Stimulated activated CD8-positive, alpha-beta memory T cell treated with anti-CD3 and anti-CD28 coated beads, Interleukin-7, amount 100 ng/mL, for 4 hours (primary cell): Measurements from ENCODE around the gene HCFC1.
A peak's percentile ranks its signal among the peaks of the same experiment; 100 is the strongest.

ENCODE experiments used
- DNase-seq, 2 donors: peaks; one replicate each; pipeline ENCODE4 v3.0.0-alpha.2; 2020; ENCODE audit warnings: low read depth in 2 of 2

HCFC1 gene

DNA sequence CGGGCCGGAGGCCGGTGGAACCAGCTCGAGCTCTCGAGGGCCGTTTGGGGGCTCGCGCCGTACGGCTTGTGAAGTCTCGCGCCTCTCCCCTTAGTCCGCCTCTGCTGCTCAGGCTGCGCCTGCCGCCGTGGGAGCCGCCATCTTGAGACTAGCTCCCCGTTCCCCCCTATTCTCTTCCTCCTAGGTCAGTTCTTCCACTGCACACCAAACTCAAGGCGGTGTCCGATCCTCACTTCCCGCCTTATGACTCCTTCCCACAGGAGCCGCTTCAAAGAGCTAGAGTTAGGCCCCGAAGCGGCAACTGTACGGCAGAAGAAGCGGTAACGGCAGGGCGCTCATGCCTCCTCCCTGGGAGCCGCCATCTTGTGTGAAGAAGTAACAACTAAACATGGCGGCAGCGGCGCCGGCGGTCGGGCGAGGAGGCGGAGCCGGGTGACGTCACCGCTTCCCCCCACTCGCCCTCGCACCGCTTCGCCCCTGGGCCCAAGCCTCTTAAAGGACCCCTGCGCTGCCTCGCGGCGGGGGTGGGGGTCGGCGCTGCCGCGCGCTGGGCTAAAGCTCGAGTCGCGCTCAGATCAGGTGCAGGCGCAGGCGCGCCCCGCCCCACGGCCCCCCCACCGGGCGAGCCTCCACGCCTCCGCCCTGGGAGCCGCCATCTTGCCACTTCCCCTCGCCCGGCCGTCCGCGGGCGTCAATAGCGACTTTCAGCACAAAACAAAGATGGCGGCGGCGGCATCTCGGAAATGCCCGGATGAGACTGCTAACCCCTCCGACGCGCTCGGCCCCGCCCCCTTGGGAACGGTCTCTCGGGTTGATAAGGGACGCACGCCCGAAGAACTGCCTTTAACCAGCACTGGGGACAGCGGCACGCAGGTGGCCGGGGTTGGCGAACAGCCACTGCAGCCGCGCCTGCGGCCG lies at the start of gene HCFC1:
Gene HCFC1, minus strand, starts transcription at position 369 of the 918 bp plus-strand sequence. CDS start 978 bp downstream, outside the sequence.
- peak; percentile 87 to 92 for DNase-seq

DNA sequence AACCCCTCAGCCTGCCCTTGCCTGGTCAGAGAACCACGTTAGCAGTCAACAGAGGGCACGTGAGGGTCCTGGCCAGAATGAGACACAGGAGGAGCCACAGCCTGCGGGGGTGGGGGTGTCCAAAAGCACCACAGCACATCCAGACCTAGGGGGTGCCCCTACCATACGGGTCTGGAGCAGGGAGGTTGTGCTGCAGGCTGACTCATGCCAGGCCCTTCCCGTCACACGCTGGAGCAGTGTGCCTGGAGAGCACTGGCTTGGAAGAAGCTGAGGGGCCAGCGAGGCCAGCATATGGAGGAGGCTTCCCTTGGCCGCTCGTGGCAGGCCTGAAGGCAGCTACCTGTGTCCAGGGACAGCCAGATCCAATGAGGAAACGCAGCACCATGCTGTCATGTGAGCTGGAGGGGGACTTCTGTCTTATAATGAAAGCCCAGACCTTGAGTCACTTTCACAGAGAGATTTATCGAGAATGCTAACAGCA lies 49.6 kb upstream of the HCFC1 start:
- no peak for DNase-seq

DNA sequence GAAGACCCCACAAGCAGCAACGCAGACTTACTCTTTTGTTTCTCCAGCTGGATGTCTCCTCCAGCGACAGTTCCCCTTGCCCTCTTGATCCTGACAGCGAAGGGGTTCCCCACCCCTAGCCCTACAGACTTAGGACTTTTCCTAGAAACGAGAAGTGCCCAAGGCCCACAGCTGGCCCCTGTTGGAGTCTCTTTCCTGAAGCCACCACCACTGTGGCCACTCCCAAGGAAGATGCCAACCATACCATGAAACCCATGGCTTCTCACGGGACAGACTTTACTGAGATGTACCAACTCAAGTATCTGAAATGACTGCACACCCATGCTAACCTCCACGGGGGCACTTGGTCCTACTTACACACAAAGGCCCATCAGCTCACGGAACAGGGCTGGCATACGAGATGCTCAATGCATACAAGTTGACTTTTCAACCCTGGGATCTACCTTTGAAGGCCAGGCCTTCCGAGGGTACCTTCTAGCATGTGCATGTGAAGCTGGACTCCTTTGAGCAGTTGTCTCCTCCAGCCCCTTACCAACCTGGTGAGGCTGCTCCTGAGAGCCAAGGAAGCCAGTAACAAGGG lies 49.0 kb upstream of the HCFC1 start:
- no peak for DNase-seq

DNA sequence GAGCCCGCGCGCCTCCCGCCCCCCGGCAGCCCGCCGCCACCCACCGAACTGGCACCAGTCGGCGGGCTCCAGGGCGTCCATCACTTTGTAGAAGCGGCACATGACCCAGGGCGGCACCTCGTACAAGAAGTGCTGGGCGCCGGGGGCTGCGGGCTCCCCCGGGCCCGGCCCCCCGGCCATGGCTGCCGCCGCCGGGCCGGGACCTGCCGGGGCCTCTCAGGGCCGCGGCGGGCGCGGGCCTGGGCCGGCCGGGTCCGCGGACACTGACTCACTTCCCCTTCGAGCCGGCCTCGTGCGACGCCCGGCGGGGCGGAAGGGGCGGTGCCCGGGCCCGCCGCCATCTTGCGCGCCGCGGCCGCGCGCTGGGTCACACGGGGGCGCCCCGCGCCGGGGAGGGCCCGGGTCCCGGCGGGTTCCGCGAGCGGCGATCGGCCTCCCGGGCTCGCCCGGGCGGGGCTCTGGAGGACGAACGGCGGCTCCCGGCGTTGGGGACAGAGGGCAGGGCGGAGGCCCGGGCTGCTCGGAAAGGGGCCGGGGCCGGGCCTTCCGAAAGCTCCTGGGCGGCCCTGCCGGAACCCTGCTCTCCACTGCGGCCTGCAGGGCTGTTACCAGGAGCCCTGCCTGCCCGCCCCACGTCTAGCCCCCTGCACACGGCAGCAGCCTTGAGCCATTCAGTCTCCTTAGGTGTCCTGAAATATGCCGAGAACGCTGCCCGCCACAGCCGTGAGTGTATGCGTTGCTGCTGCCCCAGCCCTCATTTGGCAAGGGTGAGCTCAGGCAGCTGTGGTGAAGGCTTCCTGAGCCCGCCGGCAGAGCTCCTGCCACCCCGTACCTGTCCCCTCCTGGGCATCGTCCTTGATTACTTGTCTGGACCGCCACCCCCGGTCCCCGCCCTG lies 48.3 kb upstream of the HCFC1 start, which contains the start of gene IRAK1:
Gene IRAK1, minus strand, starts transcription at position 270 of the 896 bp plus-strand sequence. Its CDS starts 90 bp downstream, at position 180.
- peak in 1 of 2 donors; percentile 49 for DNase-seq

DNA sequence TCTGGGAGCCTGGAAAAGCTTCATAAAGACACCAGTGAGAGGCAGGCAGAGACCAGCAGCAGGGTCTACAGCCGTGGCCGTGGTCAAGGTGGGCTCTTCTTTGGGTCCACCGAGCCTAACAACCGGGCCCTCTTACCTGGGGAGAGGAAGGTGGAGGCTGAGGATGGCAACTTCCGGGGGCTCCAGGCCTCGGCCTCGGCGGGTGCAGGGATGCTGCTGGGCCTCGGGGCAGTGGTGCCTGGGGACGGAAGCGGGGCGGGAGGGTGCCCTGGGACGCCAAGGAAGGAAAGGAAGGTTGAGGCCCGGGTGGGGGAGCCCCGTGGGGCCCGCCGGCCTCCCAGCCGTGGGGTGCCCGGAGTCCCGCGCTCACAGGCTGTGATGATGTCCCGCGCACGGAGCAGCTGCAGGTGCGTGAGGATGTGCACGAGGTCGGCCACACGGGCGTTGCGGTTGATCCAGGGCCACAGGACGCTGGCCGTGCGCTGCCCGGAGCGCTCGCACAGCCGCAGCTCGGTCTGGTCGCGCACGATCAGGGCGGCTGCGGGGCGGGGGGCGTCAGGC lies 47.5 kb upstream of the HCFC1 start:
- no peak for DNase-seq

DNA sequence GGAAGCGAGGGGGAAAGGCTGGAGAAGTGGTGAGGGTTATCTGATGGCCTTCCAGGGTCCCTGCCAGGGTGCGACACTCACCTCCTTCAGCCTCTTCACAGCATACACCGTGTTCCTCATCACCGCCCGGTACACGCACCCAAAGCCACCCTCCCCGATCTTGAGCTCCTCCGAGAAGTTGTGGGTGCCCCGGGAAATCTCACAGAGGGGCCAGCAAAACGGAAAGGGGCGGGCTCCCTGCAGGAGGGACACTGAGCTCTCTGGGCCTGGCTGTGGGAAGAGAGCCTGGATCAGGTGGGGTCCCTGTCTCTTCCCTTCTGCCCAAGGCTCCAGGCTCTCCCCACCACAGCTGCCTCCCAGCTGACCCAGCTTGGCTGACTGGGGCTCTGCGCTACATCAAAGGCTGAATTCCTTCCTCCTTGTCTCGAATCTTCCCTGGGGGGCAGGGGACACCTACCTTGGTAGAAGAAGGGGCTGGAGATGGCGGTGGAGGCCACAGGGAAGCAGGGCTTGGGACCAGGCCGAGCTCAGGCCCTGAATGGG lies 47.0 kb upstream of the HCFC1 start:
- DNase-seq = no peak

DNA sequence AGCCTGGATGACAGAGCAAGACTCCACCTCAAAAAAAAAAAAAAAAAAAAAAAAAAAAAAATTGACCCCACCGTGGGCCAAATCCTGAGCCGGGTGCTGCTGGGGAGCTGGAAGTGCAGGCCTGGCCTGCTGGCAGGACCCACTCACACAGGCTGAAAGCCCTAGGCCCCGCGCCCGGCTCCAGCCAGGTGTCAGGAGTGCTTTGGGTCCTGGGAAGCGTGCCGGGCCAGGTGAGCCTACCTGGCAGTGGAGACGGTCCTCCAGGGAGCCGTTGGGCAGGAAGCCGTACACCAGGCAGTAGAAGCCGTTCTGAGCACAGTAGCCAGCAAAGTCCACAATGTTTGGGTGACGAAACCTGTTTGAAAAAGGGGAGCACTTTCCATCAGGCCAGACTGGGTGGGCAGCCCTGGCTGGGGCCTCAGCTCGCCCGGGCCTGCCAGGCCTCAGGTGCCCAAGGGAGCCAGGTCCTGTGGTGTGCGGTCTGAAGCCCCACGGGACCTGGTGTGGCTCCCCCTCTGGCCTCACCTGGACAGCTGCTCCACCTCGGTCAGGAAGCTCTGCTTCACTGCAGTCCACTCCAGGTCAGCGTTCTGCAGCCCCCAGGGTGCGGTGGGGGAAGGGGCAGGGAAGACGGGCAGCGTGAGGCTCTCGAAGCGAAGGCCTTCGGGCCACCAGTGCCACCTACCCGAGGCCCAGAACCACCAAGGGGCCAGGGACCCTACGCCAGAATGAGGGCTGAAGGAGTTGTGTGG lies 46.3 kb upstream of the HCFC1 start:
- DNase-seq = no peak

DNA sequence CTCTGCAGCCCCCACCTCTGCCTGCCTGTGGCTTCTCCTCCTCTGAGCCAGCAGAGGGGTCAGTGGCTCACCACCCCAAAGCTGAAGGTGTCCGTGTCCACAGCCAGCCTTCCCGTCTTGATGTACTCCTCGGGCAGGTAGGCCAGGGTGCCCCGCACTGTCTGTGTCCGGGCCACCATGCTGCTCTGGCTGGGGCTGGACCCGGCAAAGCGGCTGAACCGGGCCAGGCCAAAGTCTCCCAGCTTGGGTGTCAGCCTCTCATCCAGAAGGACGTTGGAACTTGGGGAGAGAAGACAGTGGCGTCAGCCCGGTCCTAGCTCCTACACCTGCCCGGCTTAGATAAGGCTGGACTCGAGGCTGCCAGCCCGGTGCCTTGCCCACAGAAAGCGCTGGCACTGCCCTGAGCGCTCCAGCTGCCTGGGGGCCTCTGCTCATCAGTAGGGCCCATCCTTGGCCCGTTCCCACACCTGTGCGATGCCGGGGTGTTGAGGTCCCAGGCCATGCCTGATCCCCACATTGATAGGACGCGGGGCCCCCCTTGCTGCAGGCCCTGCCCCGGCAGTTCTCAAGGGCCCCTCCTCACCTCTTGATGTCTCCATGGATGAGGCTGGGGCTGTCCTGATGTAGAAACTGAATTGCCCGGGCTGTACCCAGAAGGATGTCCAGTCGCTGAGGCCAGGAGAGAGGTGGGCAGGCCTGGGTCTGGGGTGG lies 44.9 kb upstream of the HCFC1 start:
- DNase-seq = no peak

DNA sequence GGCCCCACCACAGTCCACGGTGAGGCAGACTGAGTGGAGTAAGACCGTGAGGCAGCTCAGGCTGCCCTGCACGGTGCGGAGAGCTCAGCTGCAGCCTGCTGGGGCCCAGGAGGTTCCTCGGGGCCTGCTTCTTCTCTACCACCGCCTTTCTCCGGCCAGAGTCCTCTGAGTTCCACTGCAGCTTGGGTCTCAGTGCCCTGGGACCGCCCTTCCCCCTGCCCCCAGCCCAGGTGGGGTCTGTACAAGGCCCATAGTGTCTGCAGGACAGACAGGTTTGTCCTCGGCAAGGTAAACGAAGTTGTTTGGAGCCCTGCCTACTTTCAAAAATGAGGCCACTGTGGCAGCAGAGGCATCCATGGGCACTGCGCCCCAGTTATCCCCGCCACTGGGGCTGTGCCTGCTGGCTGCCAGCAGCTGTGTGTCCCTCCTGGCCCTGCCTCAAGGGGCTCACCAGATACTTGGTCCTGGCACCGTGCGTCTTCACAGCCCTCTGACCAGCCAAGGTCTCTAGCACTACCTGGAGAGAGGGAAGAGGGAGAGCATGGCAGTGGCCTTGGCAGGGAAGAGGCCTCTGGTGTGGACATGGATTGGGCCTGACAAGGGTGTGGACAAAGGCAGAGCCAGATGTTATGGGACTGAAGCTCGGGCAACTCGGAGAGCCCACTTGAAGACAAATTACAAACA lies 44.1 kb upstream of the HCFC1 start:
- no peak for DNase-seq

DNA sequence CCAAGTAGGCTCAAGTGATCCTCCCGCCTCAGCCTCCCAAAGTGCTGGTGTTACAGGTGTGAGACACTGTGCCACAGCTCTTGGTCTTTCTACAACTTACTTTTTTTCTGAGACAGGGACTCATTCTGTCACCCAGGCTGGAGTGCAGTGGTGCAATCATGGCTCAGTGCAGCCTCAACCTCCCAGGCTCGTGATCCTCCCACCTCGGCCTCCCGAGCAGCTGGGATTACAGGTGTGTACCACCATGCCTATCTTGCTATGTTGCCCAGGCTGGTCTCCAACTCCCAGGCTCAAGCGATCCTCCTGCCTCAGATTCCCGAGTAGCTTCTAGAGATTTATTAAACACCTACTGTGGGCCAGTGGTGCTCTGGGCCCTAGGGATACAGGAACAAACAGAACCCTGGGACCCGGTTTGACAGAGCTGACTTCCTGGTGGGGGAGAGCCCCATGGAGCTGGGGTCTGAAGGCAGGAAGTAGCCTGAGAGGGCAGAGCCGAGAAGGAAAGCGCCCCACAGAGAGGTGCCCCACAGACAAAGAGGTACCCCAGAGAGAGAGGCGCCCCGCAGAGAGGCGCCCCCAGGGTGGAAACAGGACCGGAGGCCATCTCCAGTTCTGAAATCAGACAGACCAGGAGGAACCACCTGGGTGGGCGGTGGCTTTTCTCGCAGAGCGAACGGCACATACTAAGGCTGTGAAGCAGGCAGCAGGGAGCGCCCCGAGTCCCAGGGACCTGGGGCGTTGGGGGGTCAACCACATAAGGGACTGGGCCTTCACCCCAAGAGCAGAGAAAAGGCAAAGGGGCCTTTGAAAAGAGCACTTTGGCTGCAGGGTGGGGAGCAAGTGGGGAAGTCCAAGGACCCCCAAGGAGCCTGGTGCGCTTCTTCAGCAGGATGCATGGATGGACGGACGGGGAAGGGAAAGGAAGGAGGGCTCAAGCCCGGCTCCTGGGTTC lies 43.1 kb upstream of the HCFC1 start:
- no peak for DNase-seq

DNA sequence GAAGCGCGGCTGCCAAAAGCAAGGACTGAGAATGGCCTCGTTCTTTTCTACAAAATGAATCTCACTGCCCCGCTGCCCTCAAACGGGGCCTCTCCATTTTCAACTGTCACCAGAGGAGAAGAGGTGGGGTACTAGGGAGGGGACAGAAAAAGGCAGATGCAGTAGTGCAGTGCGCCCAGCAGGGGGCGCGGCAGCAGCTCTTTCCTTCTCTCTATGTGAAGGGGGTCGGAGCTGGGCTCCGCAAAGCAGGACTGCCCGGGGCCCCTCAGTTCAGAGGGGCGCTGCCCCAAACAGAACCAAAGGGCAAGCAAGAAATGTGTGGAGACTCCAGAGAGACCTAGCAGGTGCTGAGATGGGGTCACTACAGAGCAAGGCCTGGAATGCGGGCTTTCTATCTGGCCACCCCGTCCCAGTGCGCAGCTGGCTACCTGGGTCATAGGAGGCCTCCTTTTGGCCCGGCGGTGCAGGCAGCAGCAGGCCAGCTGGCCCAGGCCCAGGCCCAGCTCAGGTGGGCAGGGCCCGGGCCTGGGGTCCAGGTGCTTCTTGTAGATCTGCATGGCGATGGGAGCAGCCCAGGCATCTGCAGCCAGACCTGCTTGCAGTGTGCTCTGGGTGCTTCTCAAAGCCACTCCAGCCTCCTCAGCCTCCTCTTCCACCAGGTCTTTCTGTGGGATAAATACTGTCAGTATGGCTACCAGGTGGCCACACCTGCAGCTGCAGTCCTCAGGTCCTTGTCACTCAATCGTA lies 42.2 kb upstream of the HCFC1 start:
- peak in 1 of 2 donors; percentile 26 for DNase-seq

DNA sequence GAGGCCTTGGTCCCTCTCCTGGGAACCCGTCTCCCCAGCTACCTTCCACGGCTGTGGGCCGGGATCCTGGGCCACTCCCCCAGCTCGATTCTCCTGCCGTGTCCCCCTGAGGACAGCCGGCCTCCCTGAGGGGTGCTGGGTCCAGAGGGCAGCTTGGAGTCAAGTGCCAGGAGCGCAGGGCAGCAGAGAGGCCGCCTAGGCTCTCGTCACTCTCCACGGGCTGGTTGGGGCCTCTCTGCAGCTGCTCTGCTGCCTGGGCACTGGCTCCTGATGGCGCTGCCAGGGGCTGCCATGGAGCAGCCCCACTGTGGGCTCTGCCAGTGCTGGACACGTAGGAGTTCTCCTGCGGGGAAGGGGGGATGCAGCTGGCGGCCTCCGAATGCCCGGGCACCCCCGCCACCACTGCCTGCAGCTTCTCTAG lies 41.4 kb upstream of the HCFC1 start:
- DNase-seq = no peak

DNA sequence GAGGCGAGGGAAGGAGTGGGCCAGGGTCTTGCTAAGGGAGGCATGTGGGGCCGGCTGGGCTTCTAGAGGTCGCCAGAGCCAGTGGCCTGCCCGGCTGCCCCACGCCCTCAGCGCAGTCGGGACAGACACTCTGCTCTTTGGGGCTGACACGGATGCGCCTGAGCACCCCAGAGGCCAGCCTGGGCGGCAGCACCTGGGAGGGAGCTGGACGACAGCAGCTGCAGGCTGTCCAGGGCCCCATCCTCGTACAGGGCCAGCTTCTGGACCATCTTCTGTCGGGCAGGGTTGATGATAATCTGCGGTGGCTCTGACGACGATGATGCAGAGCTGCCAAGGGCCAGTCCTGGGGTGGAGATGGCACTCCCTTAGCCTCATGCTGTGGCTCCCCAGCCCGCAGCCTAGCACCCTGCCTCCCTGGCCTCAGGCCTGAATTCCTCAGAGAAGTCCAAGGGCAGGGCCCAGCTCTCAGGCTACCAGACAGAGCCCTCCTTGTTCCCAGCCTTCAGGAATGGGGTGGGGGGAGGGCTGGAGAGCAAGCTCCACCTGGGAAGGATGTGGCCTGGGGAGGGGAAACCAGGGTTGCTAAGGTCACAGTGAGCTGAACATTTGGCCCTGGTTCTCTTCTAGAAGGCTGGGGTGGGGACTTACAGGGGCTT lies 40.8 kb upstream of the HCFC1 start:
- DNase-seq = no peak

DNA sequence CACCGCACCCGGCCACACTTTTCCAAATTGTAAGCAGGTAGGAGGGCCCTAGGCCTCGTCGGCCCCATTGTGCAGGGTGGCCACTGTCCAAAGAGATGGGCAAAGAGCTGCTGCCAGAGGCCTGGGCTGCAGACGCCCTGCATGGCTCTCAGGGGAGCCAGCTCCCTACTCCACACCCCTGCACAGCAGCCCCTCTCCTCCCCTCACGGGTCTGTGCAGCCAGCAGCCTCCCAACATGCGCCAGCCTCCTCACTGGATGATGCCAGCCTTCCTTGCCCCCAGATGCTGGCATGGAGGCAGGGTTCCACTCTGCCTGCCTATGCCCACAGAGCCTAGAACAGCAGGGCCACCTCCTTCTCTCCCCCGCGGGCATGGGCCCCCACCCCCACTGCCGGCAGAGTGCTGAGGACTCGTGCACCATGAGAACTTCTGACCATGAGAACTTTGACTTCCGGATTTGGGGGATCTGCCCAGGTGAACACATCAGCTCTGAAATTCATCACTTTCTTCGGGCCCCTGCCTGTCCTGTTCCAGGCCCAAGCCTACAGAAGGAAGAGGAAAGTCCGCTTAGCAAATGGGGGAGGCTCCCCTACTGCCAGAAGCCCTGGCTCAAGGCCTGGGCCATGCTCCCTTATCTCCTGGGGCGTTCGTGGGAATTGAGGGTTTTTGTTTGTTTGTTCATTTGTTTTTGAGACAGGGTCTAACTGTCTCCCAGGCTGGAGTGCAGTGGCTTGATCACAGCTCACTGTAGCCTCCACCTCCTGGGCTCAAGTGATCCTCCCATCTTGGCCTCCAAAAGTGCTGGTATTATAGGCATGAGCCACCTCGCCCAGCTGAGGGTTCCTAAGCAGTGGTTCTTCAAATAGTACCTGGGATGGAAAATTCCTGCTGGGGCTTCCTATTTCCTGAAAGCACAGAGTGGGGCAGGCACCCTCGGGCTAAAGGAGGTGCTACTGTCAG lies 40.0 kb upstream of the HCFC1 start:
- no peak for DNase-seq

DNA sequence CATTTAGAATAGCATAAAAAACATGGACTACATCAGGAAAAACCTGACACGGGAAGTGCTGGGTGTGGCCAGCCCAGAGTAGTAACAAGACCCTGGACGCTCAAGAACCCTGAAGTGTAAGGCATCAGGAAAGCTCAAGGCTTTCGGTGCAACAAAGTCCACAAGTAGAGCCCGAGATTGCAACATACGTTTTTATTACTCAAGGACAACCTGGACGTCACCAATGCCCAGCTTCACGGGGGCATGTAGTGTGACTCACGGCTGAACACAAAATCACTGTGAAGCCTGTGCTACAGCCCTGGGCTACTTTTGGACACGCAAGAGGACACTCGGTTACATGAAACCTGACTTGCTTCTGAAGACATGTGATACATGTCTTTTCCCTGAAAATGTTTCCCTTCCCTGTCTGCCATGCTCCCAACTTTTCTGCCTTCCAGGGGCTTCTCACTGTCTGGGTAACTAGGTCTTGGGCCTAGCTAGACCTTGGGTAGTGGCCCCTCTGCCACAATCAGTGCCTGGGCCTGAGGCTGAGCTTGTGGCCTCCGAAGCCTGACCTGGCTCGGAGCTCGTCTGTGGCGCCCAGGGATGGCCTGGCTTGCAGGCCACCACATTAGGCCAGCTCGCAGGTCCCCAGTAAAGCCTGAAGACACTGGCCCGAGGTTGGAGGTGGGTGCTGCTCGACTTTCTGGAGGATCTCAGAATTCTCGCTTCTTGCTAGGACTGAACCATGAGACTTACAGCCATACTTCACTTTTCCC lies 38.9 kb upstream of the HCFC1 start:
- DNase-seq = no peak
